Measurements from ENCODE around the gene FAM107A.

Gene FAM107A, protein sequence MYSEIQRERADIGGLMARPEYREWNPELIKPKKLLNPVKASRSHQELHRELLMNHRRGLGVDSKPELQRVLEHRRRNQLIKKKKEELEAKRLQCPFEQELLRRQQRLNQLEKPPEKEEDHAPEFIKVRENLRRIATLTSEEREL

DNA sequence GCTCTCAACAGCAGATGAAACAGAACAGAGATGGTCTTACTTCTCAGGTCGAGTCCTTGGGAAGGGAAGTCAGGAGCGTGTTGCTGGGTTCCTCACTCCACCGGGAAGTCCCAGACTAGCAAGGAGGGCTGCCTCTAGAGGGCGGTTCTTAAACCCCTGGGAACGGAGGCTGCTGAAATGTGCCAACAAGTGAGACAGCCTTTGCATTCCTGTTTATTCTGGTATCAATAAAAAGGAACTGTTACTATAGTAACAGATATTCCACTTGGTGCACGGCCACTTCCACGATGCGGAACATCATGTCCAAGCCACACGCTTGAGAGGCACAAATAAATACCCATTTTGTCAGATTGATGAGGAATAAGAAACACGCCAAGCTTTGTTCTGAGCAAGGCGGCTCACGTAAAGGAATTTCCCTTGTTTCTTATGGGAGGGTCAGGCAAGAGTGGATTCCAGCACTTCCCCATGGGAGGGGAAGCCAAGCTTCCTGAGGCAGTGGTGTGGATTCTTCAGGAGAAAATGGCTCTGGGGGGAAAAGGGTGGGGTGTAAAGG, at the start of gene FAM107A:
FAM107A (minus strand) TSS at position 123 of the 553 bp plus-strand sequence. CDS start 7,531 bp downstream, outside the sequence.
- no peak for DNase-seq

DNA sequence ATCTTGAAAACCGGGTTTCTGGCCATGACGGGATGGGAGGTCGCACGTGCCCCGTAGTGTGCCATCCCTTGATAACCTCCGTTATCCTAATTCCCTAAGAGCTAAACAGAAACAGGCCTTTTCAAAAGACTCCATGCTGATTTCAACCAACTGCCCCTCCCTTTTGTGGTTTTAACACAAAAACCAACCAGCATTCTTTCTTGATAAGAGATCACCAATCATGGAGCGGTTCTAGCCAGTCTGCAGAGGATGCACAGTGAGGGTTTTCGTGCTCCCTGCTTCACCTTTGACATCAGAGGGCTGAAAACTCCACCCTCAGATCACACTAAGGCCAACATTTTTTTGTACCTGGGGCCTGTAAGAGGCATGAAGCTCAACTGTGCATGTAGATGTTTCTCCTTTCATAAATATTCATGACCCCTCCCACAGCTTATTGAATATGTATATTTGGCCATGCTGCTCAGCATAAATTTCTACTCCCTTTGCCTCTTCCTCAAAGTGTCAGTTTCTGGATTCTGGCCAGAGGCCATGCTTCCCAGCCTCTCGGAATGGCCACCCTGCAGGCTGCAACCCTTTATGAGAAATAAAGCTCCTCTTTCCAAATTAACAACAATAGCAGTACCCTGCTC, 48.1 kb upstream of the FAM107A start:
- no peak for DNase-seq

DNA sequence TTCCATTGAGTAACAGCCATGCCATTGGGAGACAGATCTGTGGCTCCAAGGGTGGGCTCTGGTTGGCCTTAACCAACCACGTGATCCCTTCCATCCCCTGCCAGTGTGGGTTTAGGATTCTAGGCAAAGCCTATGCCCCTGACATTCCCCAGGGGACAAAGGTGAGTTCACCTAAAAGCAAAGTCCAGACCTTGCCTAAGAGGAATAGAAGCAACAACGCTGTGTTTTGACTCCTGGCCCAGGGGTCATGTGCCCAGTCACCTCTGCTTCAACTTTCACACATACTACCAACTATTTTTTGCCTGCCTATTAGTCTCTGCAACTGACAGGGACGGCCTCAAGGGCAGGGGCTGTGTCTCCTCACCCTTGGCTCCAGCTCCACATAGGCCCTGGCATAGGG, 47.4 kb upstream of the FAM107A start:
- no peak for DNase-seq

DNA sequence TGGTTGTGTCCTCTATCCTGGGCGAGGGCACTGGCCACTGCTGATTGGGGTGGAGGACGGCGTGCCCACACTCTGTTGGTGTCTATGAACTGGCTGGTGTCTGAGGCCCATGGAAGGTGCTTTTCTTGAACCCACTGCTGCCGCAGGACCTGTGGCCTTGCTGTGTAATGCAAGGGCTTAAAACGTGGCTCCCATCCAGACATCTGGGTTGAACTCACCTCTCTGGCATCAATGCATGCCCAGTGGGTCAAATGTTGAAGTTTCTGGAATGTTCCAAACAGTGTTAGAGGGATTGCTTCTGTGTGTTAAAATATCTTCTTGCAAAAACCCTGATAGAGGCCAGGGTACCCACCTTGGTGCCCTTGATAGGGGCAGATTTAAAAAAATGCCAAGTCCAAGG, 46.8 kb upstream of the FAM107A start:
- DNase-seq = no peak

DNA sequence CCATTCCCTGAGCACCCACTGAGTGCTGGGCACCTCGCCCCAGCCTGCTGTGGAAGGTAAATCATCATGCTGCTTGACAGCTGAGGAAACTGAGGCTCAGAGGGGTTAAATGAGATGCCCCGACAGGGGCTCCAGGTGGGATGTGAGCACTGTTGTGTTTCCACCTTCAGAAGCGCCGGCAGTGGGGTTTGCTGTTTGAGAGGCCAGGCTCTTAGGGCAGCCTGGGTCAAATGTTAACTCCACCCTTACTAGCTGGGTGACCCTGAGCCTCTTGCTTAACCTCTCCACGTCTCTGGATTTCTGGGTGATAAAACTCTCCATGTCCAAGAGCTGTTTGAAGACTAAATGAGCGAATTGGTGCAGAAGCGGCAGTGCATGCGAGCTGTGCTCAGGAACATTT, 46.3 kb upstream of the FAM107A start:
- no peak for DNase-seq

DNA sequence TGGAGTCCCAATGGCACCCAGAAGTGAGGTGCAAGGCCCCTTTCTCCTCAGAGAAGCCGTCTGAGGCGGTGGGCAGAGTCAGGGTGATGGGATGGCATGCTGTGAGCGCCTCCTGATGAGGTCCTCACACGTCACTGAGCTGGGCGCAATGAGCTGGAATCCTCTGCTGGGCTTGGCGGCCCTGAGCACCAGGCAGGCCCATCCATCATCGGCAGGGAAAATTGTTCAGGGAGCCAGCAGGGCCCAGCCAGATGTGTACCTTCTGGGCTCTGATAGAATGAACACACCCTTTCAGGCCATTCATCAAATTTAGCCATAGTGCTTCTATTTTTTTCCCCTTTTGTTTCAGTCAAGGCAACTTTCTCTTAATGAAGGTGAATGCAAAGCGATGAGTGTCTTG, 45.7 kb upstream of the FAM107A start:
- DNase-seq = no peak

DNA sequence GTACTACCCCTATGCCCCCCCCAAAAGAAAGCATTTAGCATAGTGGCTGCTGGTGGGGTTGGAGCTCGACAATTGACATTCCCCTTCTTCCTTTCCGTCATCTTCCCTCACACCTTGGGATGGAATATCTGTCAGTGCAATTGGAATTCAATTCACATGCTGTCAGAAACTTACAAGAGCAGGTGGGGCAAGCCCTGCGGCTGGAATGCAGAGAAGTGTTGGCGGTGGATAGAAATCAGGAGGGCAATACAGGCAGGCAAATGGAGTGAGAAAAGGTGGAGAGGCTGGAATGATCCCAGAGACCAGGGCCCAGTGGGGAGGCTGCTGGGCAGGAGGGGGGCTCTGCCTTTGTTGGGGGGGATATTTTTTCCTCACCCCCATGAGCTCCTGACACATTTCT, 45.2 kb upstream of the FAM107A start:
- no peak for DNase-seq

DNA sequence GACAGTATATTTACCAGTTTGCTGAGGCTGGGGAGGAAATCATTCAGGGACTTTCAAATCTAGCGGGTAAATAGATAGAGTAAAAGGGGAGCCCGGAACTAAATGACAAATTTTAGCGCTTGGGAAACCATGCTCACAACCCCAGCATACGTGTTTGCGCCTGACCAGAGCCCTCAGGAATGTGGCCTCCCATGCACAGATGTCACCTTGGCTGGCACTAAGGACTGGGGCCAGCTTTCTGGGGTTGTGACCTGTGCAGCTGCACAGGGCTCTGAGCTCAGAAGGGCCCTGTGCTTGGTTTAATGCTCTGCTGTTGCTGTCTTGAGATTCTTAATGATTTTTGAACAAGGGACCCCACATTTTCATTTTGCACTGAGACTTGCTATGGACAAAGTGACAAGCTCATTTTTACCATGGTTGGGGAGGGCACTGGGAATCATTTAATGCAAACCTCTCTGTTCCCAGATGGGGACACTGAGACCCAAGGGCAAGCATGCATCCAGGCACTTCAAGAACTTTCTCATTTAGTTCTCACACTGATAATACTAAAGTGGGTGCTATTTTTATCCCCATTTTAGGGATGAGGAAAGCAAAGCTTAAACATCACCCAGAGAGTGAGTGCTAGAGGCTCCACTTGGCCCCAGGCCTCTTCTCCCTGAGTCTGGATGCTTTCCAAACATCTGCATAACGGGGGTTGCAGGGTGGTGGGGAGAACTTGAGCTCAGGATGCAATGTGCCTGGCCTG, 44.1 kb upstream of the FAM107A start:
- DNase-seq = no peak

DNA sequence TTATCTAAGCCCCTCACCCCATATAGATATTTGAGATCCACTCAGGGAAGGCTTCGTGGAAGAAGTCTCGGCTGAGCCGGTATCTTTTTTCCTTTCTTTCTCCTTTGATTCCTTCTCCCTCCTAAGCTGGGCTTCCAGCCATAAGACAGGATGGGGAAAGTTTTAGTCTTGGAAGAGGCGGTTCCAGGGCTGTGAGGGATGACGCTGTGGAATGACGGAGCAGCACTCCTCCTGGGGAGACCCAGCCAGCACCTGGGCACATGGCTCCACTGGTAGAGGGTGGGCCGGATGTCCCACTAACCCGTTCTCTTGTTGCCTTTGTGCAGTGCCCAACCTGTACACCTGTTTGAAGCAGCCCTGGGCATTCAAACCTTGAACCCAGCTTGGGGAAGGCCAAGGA, 43.2 kb upstream of the FAM107A start:
- no peak for DNase-seq

DNA sequence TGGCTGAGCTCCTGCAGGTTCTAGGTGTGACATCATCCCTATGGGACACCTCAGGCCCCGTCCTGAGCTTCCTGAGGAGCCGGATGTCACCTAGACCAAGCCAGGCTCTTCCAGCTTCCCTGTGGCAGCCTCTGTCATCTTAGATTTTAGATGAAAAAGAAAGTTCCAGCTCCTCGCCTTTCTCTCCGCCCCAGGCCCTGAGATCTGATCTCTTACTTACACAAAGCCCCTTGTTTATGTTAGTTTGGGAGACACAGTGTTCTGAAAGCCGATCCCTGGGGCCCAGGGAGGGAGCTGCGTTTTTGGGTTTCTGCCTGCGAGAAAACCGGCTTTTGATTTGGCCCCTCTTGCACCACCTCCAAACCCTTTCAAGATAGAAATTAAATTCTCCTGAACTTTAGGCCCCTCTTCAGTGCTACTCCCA, 40.2 kb upstream of the FAM107A start:
- DNase-seq = no peak

DNA sequence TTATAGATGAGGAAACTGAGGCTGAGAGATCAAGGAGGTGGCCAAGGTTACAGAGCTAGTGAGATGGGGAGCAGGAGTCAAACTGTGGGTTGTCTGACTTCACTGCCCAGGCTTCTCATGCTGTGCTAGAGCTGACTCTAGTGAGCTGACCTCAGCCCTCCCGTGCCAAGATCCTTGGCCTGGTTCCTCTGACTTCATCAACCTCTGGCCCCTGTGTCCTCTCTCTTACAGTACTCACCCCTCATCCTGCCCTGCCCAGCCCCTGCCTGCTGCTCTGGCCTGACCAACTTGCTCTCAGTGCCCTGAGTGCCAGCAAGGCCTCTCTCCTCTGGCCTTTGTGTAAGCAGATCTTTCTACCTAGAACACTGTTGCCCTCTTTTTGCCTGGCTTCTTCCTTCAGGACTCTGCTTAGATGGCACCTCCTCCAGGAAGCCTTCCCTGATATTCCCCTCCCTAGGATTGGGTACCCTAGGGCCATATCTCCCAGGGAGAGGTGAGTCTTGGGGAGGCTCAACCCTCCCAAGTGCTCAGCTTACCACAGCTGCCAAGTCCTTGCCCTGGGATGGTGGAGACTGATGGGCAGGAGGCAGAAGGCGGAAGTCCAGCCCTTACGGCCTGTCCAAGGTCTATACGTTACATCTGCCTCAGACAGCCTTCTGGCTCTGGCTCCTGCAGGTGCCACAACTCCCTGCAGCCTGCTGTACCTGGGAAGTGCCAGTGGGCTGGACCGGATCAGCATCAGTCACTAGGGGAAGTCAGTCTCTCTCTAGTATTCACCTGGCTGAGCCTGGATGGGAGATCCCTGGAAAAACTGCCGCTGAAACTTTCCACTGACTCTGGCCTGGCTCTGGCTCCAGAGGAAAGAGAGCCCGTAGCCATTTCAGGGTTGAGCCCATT, 36.3 kb upstream of the FAM107A start:
- DNase-seq = no peak

DNA sequence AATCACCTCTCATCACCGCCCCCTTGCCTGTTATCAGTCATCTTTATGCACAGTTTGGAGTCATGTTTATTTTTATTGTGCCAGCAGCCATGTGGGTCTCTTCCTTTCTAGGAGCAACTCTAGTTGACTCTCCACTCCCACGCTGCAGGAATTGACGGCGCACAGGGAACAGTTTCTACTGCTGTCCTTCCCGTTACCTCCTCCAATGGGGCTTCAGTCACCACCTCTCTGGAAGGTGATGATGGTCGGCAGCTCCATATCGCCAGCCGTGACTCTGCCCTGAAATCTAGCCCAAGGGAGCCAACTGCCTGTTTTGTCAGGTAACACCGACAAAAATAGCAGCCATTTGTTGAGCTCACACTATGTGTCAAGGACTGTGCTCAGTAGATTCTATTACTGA, 35.6 kb upstream of the FAM107A start:
- DNase-seq = no peak

DNA sequence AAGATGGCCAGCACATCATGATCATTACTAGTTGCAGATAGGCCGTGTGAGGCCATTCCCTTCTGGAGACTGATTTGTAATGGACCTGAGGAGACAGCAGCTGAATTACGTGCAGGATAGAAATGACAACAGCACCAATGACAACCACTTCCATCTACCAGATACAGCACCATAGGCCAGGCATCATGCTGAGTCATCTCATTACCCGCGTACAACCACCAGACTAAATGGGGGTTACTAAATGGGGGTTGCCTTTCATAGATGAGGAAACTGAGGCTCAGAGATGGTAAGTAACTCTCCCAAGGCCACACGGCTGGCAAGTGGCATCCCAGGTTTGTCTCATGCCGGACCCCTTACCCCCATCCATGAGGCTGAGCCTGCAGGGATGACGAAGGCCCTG, 32.8 kb upstream of the FAM107A start:
- no peak for DNase-seq

DNA sequence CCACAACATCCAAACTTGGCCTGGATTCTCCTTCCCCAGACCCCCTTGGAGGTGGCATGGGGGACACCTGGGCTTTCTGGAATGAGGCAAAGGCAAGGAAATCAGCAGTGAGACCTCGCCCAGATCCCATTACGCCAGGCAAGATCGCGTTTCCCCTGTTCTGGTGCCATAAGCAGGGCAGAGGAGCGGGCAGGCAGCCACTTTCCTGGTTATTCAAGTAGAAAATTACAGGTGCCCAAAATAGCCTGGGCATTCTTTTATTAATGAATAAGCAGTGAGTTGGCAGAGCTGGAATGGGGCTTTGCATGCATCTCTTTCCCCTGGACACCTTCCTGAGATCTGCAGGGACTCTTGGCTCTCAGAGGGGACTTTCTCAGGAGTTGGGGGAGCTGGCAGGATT, 31.5 kb upstream of the FAM107A start:
- DNase-seq = no peak

DNA sequence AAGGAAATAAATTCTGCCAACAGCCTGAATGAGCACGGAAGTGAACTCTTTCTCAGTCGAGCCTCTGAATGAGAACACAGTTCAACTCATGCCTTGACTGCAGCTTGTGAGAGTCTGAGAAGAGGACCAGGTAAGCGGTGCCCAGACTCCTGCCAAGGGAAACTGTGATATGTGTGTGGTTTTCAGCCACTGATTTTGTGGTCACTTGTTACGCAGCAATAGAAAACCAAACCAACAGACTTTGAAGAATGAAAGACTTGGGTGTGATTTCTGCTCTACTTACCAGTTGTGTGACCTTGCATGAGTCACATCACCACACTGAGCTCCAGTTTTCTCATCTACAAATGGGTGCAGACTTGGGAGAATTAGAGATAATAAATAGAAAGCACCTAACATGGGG, 30.6 kb upstream of the FAM107A start:
- no peak for DNase-seq

DNA sequence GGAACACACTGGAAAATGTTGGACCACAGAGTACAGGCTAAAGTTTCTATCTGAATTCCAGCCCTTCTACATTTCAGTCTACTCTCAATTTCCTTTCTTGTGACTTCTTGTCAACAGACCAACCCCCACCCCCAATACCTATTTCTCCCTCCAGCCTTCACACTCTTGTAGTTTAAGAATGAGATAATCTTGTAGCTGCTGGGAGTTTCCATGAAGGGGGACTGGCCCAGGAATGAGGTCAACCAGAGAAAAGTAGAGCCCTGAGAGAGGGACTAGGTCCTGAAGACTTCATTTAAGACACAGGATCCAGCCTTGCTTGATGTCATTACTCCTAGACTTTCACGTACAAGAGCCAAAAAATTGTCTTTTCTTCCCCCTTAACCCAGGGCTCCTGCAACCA, 29.5 kb upstream of the FAM107A start:
- DNase-seq = no peak

DNA sequence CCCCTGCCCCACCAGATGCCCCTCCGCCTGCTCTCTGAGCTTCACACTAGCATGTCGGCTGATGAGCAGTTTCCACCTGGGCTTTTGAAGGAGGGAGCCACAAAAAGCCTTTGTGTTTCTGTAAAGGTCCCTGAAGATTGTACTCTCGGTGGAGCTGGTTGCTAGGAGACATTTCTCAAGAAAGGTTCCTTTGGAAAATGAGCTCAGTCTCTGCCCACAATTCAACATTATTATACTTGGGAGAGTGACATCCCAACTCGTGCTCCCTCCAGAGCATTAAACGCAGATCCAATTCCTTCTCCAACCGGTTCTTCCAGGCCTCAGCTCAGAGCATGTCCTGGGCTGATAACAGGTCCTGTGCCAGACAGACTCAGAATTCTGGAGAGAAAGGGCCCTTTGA, 26.8 kb upstream of the FAM107A start:
- DNase-seq = no peak

DNA sequence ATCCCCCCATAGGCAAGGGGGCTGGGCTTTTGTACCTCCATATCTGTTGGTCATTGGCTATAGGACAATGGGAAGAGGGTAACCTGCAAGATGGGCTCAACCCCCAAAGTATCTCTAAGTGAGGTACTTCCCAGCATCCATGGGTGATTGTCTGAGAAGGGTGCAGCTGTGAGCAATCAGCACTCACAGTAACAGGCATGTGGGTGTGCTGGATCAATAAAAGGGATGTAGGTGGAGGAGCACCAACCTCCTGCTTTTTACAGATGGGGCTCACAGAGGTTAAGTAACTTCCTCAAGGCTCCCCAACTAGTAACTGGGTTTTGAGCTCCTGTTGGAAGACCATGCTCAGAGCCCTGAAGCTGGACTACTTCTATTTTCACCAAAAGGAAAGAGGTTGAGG, 26.4 kb upstream of the FAM107A start:
- no peak for DNase-seq

DNA sequence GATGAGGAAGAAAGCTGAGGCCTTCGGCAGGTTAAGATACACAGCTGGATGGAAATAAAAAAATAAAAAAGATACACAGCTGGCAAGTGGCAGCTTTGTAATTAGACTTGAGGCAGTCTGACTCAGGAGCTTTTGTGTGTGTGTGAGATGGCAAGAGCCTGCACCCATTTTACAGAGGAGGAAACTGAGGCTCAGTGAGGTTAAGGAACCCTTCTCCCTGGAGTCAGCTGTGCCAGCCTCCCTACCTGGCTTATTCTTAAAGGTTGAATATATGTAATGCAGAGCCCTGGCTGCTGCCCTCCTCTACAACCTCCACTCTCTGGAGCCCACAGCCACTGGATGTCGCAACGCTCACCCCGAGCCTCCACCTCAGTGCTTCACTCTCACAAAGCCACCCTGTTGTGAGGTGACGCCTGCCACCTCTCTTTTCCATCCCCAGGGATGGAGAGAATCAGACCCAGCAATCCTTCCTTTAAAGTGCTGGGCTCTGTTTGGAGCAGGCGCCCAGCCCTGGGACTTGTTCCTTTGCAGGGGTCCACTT, 20.6 kb upstream of the FAM107A start:
- no peak for DNase-seq

DNA sequence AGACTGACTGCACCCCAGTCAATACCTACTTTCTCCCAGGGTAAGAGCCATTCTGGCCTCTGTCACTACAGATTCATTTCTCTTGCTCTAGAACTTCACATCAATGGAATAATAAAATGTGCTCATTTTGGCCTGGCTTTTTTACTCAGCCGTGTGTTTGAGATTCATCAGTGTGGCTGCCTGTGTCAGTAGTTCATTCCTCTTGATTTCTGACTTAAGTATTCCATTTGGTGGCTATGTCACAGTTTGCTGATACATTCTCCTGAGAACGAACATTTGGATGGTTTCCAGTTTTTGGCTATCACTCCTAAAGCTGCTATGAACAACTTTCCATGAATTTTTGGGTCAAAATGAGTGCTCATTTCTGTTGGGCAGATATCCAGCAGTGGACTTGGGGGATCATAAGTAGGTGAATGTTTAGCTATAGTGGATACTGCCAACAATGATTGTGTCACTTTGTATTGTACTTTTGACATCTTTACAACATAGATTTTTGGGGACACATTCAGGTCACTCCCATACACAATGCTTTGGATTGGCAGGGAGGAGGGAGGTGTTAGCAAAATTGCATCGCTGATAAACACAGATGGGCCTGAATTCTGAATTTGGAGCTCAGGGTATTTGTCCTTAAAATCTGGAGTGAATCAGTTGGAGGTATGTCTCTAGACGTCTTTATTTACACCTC, 19.8 kb upstream of the FAM107A start:
- DNase-seq = no peak

DNA sequence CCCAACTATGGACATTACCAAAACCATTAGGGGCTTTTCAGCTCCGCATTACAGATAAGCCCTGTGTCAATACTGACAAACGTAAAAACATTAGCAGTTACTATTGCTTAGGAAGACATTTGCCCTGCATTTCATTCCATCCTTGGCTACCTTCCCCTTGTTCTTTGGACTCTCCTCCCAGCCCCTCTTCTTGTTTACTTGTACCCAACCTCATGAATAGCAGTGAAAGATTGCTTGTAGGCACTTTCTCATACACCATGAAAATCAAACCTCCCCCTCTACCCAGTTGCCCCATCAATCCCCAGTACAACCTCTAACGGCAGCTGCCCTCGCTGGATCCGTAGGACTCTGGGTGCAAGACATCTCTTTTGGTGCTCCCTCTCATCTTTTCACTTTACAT, 16.9 kb upstream of the FAM107A start:
- no peak for DNase-seq

All from stimulated activated CD4-positive, alpha-beta T cell treated with anti-CD3 and anti-CD28 coated beads, Interleukin-2, amount 100 ng/mL, for 24 hours (primary cell).